ENCODE data around the gene HHIPL1.

DNA sequence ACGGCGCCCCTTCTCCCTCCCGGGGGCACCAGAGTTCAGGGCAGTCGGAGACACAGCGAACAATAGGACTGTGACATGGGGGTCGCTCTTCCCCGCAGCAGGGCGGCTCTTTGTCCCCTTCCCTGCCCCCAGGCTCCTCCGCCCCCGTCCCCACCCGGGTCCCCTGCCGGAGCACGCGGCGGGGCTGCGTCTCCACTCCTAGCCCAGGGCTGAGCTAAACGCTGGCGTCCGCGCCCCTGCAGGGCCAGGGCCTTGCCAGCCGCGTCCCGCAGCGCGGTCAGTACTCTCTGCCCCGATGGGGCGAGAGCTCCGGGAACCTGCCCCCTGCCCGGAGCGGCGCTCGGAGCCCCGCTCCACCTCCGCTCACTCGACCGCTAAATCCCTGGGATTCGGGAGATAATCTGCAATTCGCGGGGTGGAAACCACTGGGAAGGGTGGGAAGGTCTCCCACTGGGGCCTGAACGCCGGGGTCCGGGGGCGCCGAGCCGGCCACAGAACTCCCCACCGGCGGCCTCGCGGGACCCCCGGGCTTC lies 40.1 kb upstream of the HHIPL1 start:
- no peak for TF ChIP-seq POLR2A (IDR thresholded peaks at IDR 0.05)
- TF ChIP-seq, protein P1, sequence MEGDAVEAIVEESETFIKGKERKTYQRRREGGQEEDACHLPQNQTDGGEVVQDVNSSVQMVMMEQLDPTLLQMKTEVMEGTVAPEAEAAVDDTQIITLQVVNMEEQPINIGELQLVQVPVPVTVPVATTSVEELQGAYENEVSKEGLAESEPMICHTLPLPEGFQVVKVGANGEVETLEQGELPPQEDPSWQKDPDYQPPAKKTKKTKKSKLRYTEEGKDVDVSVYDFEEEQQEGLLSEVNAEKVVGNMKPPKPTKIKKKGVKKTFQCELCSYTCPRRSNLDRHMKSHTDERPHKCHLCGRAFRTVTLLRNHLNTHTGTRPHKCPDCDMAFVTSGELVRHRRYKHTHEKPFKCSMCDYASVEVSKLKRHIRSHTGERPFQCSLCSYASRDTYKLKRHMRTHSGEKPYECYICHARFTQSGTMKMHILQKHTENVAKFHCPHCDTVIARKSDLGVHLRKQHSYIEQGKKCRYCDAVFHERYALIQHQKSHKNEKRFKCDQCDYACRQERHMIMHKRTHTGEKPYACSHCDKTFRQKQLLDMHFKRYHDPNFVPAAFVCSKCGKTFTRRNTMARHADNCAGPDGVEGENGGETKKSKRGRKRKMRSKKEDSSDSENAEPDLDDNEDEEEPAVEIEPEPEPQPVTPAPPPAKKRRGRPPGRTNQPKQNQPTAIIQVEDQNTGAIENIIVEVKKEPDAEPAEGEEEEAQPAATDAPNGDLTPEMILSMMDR (IDR thresholded peaks at IDR 0.05) = no peak
